NCI-H345 treated with DMSO at 0.1 percent for 48 hours (cell line): ENCODE measurements around the gene LTA4H.
A peak's percentile ranks its signal among the peaks of the same experiment; 100 is the strongest.

ENCODE experiments used
- DNase-seq: peaks from one replicate; lab custom pipeline; 2025; ENCODE audit not compliant: unreplicated experiment; lab: John Stamatoyannopoulos, UW

Gene LTA4H

GRCh38 chr12:95960241-95960640 lies 75.1 kb downstream of the LTA4H start:
- DNase-seq = no peak

- DNase-seq = peak; percentile 17
These were observed 76.3 kb downstream of the LTA4H start for GRCh38 chr12:95959107-95959506.

- no peak for DNase-seq
These were observed 78.7 kb downstream of the LTA4H start for GRCh38 chr12:95956557-95957145.

GRCh38 chr12:95955549-95956159 lies 79.7 kb downstream of the LTA4H start:
- DNase-seq = no peak

- no peak for DNase-seq
These were observed 82.4 kb downstream of the LTA4H start for GRCh38 chr12:95953000-95953399.

GRCh38 chr12:95951515-95951914 lies 83.9 kb downstream of the LTA4H start:
- no peak for DNase-seq
